Duodenal mucosa (tissue), 2 donors: ENCODE measurements around the gene MAPRE3.

Source experiments
- H3K27ac ChIP-seq: one replicate; pipeline ENCODE4 v1.7.0; 2013; ENCODE audit warnings: low read depth, low read length
- H3K27me3 ChIP-seq, 2 donors: one replicate each; pipeline ENCODE4 v1.7.0; 2013; ENCODE audit warnings: low read length in 2 of 2, control low read depth in 1 of 2; ENCODE audit not compliant: insufficient read depth in 2 of 2, control insufficient read depth in 1 of 2
- H3K36me3 ChIP-seq, 2 donors: one replicate each; pipeline ENCODE4 v1.7.0; 2013; ENCODE audit warnings: low read length in 2 of 2, control low read depth in 1 of 2; ENCODE audit not compliant: insufficient read depth in 2 of 2, control insufficient read depth in 1 of 2
- H3K4me1 ChIP-seq, 2 donors: one replicate each; pipeline ENCODE4 v1.7.0; 2013; ENCODE audit warnings: low read length in 2 of 2, control low read depth in 1 of 2; ENCODE audit not compliant: insufficient read depth in 2 of 2, control insufficient read depth in 1 of 2
- H3K4me3 ChIP-seq, 2 donors: one replicate each; pipeline ENCODE4 v1.7.0; 2013; ENCODE audit warnings: low read length in 2 of 2, low read depth in 1 of 2
- H3K9ac ChIP-seq, 2 donors: one replicate each; pipeline ENCODE4 v1.7.0; 2013; ENCODE audit warnings: low read length in 2 of 2, low read depth in 1 of 2
- H3K9me3 ChIP-seq, 2 donors: one replicate each; pipeline ENCODE4 v1.7.0; 2013; ENCODE audit warnings: low read length in 2 of 2, control low read depth in 1 of 2; ENCODE audit not compliant: control insufficient read depth in 1 of 2

MAPRE3 gene

GRCh38 chr2:27033253-27033852 is 62.9 kb downstream of the MAPRE3 start:
- Histone ChIP-seq H3K27ac (peak overlapping the region; percentile 34), H3K9me3 (no peaks in the 10 kb centered on the region), H3K9ac (peak overlapping the region; percentile 77 to 100), H3K36me3 (peaks cover 33 to 38% of the 10 kb centered on the region in 2 donors), H3K4me3 (peak overlapping the region; percentile 87 to 99), H3K27me3 (no peaks in the 10 kb centered on the region), H3K4me1 (peaks cover 22 to 27% of the 10 kb centered on the region in 2 donors)

DNA sequence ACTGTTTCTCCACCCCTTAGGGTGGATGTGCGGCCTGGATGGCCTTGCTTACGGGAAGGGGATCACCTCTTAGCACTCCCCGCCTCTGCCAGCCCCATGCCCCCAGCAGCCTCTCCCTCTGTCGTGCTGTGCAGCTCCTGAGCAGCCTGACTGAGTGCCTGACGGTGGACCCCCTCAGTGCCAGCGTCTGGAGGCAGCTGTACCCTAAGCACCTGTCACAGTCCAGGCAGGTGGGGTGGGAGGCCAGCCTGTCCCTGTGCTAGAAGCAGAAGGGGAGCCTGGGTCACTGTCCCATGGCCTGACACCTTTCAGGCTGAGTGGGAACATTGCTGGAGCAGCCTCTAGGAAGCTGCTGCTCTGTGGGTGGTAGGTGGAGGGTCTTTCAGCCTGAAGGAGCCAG is 67.6 kb downstream of the MAPRE3 start:
- Histone ChIP-seq H3K27ac (no peak overlapping the region), H3K27me3 (no peaks in the 10 kb centered on the region), H3K9me3 (no peaks in the 10 kb centered on the region), H3K4me1 (peaks cover 23 to 27% of the 10 kb centered on the region in 2 donors), H3K36me3 (peaks cover 66 to 77% of the 10 kb centered on the region in 2 donors), H3K9ac (no peak overlapping the region), H3K4me3 (no peak overlapping the region)

- H3K9me3 ChIP-seq, result no peaks in the 10 kb centered on the region
- H3K4me1 ChIP-seq, result peaks cover 22 to 26% of the 10 kb centered on the region in 2 donors
- peaks cover 66 to 77% of the 10 kb centered on the region in 2 donors for H3K36me3 ChIP-seq
- H3K27me3 ChIP-seq, result no peaks in the 10 kb centered on the region
- H3K4me3 ChIP-seq, result no peak overlapping the region
- no peak overlapping the region for H3K9ac ChIP-seq
- no peak overlapping the region for H3K27ac ChIP-seq
Observed at GRCh38 chr2:27038631-27039339, 68.3 kb downstream of the MAPRE3 start.

DNA sequence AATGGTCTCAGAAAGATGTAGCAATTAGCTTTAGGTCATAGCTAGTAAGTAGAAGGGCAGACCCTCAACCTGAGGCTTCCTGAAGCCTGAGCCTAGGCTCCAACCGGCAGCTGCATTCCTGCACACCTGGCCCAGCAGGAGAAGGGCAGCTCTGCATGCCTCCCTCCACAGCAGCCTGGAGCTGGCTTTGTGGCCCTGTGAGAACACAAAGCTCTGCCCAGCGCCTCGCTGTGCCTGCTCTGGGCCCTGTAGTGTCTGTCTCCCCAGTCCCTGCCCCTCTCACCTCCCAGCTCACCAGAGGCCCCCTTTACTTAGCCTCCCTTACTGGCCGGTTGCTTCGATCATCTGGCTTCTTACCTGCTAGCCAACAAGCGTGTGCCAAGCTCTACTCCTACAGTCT is 69.0 kb downstream of the MAPRE3 start:
- Histone ChIP-seq H3K4me3 (no peak overlapping the region), H3K36me3 (peaks cover 66 to 77% of the 10 kb centered on the region in 2 donors), H3K27me3 (no peaks in the 10 kb centered on the region), H3K4me1 (peaks cover 16 to 19% of the 10 kb centered on the region in 2 donors), H3K27ac (no peak overlapping the region), H3K9ac (no peak overlapping the region), H3K9me3 (no peaks in the 10 kb centered on the region)

- no peaks in the 10 kb centered on the region for H3K9me3 ChIP-seq
- no peak overlapping the region for H3K9ac ChIP-seq
- peaks cover 12 to 15% of the 10 kb centered on the region in 2 donors for H3K4me1 ChIP-seq
- H3K4me3 ChIP-seq, result no peak overlapping the region
- H3K27ac ChIP-seq, result no peak overlapping the region
- no peaks in the 10 kb centered on the region for H3K27me3 ChIP-seq
- H3K36me3 ChIP-seq, result peaks cover 66 to 75% of the 10 kb centered on the region in 2 donors
Observed at GRCh38 chr2:27039871-27040270, 69.4 kb downstream of the MAPRE3 start.

DNA sequence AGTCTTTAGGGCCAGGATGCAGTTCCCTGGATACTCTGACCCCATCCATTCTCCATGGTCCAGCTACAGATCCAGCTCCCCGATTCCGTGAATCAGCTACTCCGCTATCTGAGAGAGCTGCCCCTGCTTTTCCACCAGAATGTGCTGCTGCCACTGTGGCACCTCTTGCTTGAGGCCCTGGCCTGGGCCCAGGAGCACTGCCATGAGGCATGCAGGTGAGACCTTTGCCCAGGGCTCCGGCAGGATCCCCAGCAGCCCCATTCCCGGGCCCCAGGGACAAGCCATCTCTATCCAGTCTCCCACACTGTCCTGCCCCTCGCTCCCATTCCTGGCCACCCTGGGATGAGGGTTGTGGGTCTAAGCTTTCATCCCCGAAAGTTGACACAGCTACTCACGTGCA is 69.8 kb downstream of the MAPRE3 start:
- no peak overlapping the region for H3K4me3 ChIP-seq
- H3K9me3 ChIP-seq, result no peaks in the 10 kb centered on the region
- H3K27ac ChIP-seq, result no peak overlapping the region
- peaks cover 8 to 11% of the 10 kb centered on the region in 2 donors for H3K4me1 ChIP-seq
- H3K27me3 ChIP-seq, result no peaks in the 10 kb centered on the region
- H3K36me3 ChIP-seq, result peaks cover 63 to 70% of the 10 kb centered on the region in 2 donors
- no peak overlapping the region for H3K9ac ChIP-seq

DNA sequence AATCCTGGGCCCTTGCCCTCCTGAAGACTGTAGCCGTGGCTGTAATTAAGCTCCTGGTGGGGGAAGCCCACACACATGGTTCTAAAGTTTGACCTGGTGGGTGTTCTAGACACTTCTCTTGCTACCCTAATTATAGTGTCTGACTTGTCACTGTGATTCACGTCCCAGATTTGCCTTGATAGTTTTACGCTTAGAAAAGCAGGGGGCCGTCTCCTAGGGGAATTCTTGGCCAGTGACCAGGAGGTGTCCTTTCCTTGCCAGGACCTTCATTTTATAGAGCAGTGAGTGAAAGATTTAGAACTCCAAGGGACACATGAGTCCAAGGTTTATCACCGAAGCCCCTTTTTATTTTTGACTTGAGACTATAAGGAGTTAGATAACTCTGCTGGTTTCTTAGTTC is 71.3 kb downstream of the MAPRE3 start:
- H3K36me3 ChIP-seq, result peaks cover 48 to 56% of the 10 kb centered on the region in 2 donors
- no peaks in the 10 kb centered on the region for H3K9me3 ChIP-seq
- no peak overlapping the region for H3K27ac ChIP-seq
- no peaks in the 10 kb centered on the region for H3K27me3 ChIP-seq
- H3K4me3 ChIP-seq, result no peak overlapping the region
- H3K9ac ChIP-seq, result no peak overlapping the region
- H3K4me1 ChIP-seq, result peaks cover 7 to 10% of the 10 kb centered on the region in 2 donors

DNA sequence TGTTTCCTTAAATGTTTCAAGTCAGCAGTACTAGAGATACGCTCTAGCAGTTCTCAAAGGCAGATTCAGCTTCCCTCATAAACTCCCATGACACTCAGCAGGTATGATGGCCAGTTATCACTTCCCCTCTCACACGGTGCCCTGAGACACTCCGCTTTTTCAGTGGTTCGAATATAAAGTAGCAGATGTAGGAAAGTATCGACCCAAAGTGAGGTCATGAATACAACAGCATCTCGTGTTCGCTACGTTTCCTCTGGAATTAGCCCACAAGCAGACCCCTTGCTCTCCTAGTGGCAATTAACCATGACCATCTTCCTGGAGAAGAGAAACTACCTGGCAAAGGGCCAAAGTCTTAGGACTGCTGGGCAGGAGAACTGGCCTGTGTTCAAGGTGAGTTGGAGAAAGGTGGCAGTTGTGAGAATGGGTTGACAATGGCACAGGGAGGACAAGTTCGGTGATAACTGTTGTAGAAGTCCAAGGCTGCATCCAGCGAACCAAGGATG is 71.8 kb downstream of the MAPRE3 start:
- H3K4me1 ChIP-seq, result peaks cover 7 to 10% of the 10 kb centered on the region in 2 donors
- H3K27ac ChIP-seq, result no peak overlapping the region
- no peak overlapping the region for H3K9ac ChIP-seq
- H3K27me3 ChIP-seq, result no peaks in the 10 kb centered on the region
- peaks cover 44 to 51% of the 10 kb centered on the region in 2 donors for H3K36me3 ChIP-seq
- no peaks in the 10 kb centered on the region for H3K9me3 ChIP-seq
- H3K4me3 ChIP-seq, result no peak overlapping the region

DNA sequence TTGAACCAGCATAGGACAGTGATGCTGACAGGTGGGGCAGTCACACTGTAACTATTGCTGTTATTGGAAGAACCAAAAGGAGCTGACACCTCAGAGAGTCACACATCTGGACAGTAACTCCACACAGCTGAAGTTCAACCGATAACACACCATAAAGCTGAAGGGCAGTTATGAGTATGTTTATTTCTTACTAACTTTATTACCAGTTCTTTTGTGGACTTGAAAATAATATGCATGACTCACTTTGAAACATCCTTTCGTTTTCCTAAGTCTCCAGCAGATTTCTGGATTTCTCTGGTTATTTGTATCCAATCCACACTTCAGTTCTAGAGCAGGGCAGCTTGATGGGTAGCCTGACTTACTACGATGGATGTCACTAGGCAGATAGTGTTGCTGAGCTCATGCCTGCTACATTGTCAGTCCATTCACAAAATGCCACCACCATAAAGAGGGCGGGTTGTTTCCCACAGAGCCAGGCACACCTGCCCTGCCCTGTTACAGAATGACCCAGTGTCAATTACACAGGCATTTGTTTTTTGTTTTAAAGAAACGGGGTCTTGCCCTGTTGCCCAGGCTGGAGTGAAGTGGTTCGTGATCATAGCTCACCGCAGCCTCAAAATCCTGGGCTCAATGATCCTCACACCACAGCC is 72.7 kb downstream of the MAPRE3 start:
- H3K4me3 ChIP-seq, result no peak overlapping the region
- H3K9me3 ChIP-seq, result no peaks in the 10 kb centered on the region
- H3K36me3 ChIP-seq, result peaks cover 35 to 42% of the 10 kb centered on the region in 2 donors
- no peaks in the 10 kb centered on the region for H3K27me3 ChIP-seq
- peaks cover 7 to 10% of the 10 kb centered on the region in 2 donors for H3K4me1 ChIP-seq
- H3K27ac ChIP-seq, result no peak overlapping the region
- no peak overlapping the region for H3K9ac ChIP-seq
